ENCODE measurements around the gene SCN4B. TPM values are rescaled to one million over a fixed set of nuclear protein-coding genes. Genes with fewer than 3 reads are reported as not detected.

Gene SCN4B
- total RNA-seq, 1 donor from 2014 or later, result 0.53 TPM

DNA sequence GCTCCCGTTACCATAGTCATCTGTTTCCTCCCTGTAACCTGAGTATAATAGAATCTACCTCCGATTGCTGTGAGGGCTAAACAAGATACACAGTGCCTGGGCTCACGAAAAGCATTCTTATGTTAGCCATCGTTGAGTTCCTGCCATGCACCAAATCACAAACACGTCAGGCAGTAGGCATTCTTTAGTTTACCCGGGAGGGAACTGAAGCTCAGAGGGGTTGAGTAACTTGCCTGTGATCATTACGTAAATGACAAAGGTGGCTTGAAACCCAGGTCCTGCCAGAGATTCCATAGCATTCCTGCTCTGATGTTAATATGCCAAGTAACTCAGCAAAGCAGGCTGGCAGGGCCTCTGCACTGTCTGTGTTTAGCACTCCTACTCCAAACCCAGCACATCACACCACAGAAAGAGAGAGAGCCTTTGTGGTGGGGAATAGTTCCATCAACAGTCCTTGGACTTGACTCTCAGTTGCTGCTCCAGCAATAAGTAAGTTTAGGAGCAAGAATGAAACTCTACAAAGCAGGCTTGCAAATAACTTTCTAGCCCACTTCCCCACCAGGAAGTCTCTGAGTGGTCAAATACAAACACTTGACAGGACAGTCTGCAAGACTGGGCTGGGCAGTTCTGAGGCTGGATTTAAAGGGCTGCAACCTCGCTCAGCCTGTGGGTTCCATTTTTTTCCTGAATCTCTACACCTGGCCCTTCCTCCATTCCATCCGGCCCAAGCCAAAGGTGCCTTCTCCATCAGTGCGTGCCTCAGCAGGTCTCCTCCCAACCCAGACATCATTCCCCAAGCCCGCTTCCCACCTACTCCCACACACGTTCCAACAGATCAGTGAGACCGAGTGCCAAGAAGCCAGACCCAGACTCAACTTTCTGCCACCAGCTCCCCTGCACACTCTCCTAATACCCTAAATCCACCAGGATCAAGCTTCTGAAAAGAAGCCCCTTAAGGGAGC, 22.7 kb upstream of the SCN4B start:
- peak; percentile 97 for FAIRE-seq
- Histone ChIP-seq H3K36me3 (ENCODE audit: control insufficient read depth, insufficient read depth, low read length) (no peaks in the 10 kb centered on the region), H3K27me3 (ENCODE audit: control insufficient read depth, insufficient read depth, low read length) (no peaks in the 10 kb centered on the region), H3K4me3 (ENCODE audit: low read depth, low read length) (no peak overlapping the region)
- no peak for TF ChIP-seq CTCF (IDR thresholded peaks at IDR 0.05; ENCODE audit: insufficient read depth, low read length, severe bottlenecking)
- peak; percentile 97 for DNase-seq (ENCODE audit: low read depth)

GRCh38 chr11:118174006-118174567, 21.5 kb upstream of the SCN4B start:
- Histone ChIP-seq H3K27me3 (ENCODE audit: control insufficient read depth, insufficient read depth, low read length) (no peaks in the 10 kb centered on the region), H3K36me3 (ENCODE audit: control insufficient read depth, insufficient read depth, low read length) (no peaks in the 10 kb centered on the region), H3K4me3 (ENCODE audit: low read depth, low read length) (no peak overlapping the region)
- DNase-seq (ENCODE audit: low read depth) (no peak), FAIRE-seq (no peak)
- no peak for TF ChIP-seq CTCF (IDR thresholded peaks at IDR 0.05; ENCODE audit: insufficient read depth, low read length, severe bottlenecking)

DNA sequence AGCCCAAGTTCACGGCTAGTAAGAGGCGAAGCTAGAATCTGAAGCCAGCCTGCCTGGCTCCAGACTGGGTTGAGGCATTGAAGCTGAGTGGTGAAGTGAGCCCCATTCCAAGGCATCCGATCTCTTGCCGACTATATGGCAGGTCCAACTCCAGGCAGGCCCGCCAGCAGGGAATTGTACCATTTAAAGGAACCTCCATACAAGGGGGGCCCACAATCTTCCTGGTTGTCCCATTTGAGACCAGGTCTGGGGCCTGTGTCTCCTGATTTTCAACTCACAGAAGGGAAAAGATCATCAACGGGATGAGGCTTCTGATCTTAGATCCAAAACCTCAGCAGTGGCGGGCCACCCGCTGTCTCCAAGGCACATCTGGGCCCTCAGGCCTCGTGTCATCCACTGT, 19.7 kb upstream of the SCN4B start:
- FAIRE-seq (no peak), DNase-seq (ENCODE audit: low read depth) (no peak)
- Histone ChIP-seq H3K36me3 (ENCODE audit: control insufficient read depth, insufficient read depth, low read length) (no peaks in the 10 kb centered on the region), H3K27me3 (ENCODE audit: control insufficient read depth, insufficient read depth, low read length) (no peaks in the 10 kb centered on the region), H3K4me3 (ENCODE audit: low read depth, low read length) (no peak overlapping the region)
- TF ChIP-seq CTCF (IDR thresholded peaks at IDR 0.05; ENCODE audit: insufficient read depth, low read length, severe bottlenecking), result no peak

GRCh38 chr11:118171269-118172062, 18.8 kb upstream of the SCN4B start:
- Histone ChIP-seq H3K4me3 (ENCODE audit: low read depth, low read length) (no peak overlapping the region), H3K27me3 (ENCODE audit: control insufficient read depth, insufficient read depth, low read length) (no peaks in the 10 kb centered on the region), H3K36me3 (ENCODE audit: control insufficient read depth, insufficient read depth, low read length) (no peaks in the 10 kb centered on the region)
- FAIRE-seq, result no peak
- DNase-seq (ENCODE audit: low read depth), result peak; percentile 42
- TF ChIP-seq CTCF (IDR thresholded peaks at IDR 0.05; ENCODE audit: insufficient read depth, low read length, severe bottlenecking), result peak; percentile 93

DNA sequence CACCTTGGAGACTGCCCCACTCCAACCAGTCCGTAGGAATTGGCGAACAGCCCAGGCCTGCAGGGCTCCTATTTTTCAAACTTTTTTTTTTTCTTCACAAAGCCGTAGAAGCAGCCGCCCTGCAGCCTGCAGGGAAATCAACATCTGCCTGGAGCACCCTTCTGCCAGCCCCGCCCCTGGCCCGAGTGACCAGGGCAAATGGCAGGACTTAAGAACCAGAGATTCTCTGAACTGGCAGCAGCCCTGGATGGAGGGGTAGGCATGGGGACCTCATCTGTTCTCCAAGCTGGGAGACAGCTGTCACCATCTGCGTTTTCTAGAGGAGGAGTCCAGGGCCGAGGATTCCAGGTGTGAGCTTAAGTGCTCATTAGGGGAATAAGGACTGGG, 18.3 kb upstream of the SCN4B start:
- Histone ChIP-seq H3K27me3 (ENCODE audit: control insufficient read depth, insufficient read depth, low read length) (no peaks in the 10 kb centered on the region), H3K4me3 (ENCODE audit: low read depth, low read length) (no peak overlapping the region), H3K36me3 (ENCODE audit: control insufficient read depth, insufficient read depth, low read length) (no peaks in the 10 kb centered on the region)
- DNase-seq (ENCODE audit: low read depth) (no peak), FAIRE-seq (no peak)
- TF ChIP-seq CTCF (IDR thresholded peaks at IDR 0.05; ENCODE audit: insufficient read depth, low read length, severe bottlenecking), result no peak
